Measurements from ENCODE around the gene RPL10A.

DNA sequence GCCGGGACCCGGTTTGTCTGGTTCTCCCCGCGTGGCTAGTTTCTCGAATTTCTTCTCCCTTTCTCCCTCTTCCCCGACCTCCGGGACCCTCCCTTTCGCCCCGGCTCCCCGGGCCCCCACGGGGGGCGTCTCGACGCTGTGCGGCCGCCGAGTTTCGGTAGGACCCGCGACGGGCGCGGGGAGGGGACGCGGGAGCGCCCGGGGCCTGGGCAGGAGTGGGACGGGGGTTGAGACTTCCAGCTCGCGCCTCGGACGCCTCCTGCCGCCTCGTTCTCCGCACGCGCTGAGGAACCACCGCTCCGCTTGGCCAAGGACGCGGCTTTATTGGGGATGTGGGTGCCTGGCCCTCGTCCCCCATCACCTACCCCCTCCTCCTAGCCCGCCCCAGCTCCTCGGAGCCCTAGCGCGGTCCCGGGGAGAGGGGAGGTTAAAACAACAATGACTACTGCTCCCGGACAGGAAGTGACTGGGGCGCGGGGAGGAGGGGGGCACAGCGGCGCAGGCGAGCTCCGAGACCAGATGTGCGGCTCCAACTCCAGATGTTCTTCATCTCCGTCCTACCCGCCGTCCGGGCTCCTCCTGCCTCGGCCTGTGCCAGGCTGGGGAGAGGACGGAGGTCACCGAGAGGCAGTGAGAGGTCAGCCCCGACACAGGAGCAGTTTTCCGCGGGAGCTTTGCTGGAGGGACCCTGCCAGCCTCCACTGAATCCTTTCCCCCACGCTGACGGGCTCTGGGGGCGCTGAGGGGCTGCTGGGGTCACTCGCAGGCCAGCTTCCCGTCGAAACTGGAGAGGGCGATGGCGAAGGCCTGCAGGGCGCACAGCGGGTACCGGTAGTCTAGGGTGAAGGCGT lies 29.6 kb downstream of the RPL10A start:
- TF ChIP-seq, protein P1, sequence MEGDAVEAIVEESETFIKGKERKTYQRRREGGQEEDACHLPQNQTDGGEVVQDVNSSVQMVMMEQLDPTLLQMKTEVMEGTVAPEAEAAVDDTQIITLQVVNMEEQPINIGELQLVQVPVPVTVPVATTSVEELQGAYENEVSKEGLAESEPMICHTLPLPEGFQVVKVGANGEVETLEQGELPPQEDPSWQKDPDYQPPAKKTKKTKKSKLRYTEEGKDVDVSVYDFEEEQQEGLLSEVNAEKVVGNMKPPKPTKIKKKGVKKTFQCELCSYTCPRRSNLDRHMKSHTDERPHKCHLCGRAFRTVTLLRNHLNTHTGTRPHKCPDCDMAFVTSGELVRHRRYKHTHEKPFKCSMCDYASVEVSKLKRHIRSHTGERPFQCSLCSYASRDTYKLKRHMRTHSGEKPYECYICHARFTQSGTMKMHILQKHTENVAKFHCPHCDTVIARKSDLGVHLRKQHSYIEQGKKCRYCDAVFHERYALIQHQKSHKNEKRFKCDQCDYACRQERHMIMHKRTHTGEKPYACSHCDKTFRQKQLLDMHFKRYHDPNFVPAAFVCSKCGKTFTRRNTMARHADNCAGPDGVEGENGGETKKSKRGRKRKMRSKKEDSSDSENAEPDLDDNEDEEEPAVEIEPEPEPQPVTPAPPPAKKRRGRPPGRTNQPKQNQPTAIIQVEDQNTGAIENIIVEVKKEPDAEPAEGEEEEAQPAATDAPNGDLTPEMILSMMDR (IDR thresholded peaks at IDR 0.05) = no peak
- TF ChIP-seq POLR2A (IDR thresholded peaks at IDR 0.05) = no peak
